ENCODE results near the gene TSPOAP1. TPM values are rescaled to one million over a fixed set of nuclear protein-coding genes. Genes with fewer than 3 reads are reported as not detected.
A peak's percentile ranks its signal among the peaks of the same experiment; 100 is the strongest.

Gene TSPOAP1
- total and polyA plus RNA-seq, 2 of the 13 experiments (the other 11 are each of a cell fraction or from before 2014, with no cell fraction given) = not detected

GRCh38 chr17:58358408-58359172 lies 30.0 kb upstream of the TSPOAP1 start (continued):
- TF ChIP-seq AGO2 (optimal IDR thresholded peaks at IDR 0.05; ENCODE audit: low read depth, low read length) (peak; percentile 89), ZNF776 (CRISPR knock-in tag; IDR thresholded peaks at IDR 0.05) (0 out of 2 replicates have a peak, but pooled peaks have one; percentile 35), SMC3 (IDR thresholded peaks at IDR 0.05; ENCODE audit: low read length) (no peak), ETV5 (CRISPR knock-in tag; IDR thresholded peaks at IDR 0.05; ENCODE audit: borderline replicate concordance) (no peak), NR2C2 (CRISPR knock-in tag; IDR thresholded peaks at IDR 0.05; ENCODE audit: borderline replicate concordance) (0 out of 2 replicates have a peak, but pooled peaks have one; percentile 37), ZNF841 (CRISPR knock-in tag; IDR thresholded peaks at IDR 0.05; ENCODE audit: borderline replicate concordance) (peak; percentile 68; the same call in 1 of the 2 replicates), NRL (CRISPR knock-in tag; IDR thresholded peaks at IDR 0.05; ENCODE audit: borderline replicate concordance) (no peak), SOX13 (IDR thresholded peaks at IDR 0.05) (no peak), SOX13 (CRISPR knock-in tag; conservative IDR thresholded peaks at IDR 0.05 in 1 of 2, IDR thresholded peaks at IDR 0.05 in 1 of 2) (peak in 1 of 2 experiments; percentile 57; a peak in 2 of 4 replicates), ARNTL (CRISPR knock-in tag; IDR thresholded peaks at IDR 0.05) (no peak), ZNF275 (CRISPR knock-in tag; IDR thresholded peaks at IDR 0.05; ENCODE audit: borderline replicate concordance) (no peak), HNF4A (CRISPR knock-in tag; IDR thresholded peaks at IDR 0.05) (peak; percentile 71), HMGA1 (CRISPR knock-in tag; conservative IDR thresholded peaks at IDR 0.05) (no peak), PAX8 (CRISPR knock-in tag; IDR thresholded peaks at IDR 0.05; ENCODE audit: borderline replicate concordance) (0 out of 2 replicates have a peak, but pooled peaks have one; percentile 49), ZNF687 (CRISPR knock-in tag; IDR thresholded peaks at IDR 0.05) (peak; percentile 49), ZNF260 (CRISPR knock-in tag; IDR thresholded peaks at IDR 0.05; ENCODE audit: borderline replicate concordance, low read depth) (no peak), FOXM1 (CRISPR knock-in tag; IDR thresholded peaks at IDR 0.05) (no peak), ZC3H13 (CRISPR knock-in tag; IDR thresholded peaks at IDR 0.05) (0 out of 2 replicates have a peak, but pooled peaks have one; percentile 49), THRA (CRISPR knock-in tag; IDR thresholded peaks at IDR 0.05; ENCODE audit: borderline replicate concordance) (peak; percentile 68; the same call in 1 of the 2 replicates), DNMT1 (CRISPR knock-in tag; IDR thresholded peaks at IDR 0.05) (0 out of 2 replicates have a peak, but pooled peaks have one; percentile 27)

Data from HepG2 (cell line).